ENCODE measurements around the gene ST7L.

The ST7L gene

GRCh38 chr1:112544751-112545150 lies 74.2 kb downstream of the ST7L start:
- DNase-seq (ENCODE audit: low spot score), result no peak

- DNase-seq (ENCODE audit: low spot score), result peak; percentile 80
Measured at GRCh38 chr1:112544011-112544688, 74.8 kb downstream of the ST7L start.

GRCh38 chr1:112542206-112542973 lies 76.6 kb downstream of the ST7L start:
- no peak for DNase-seq (ENCODE audit: low spot score)

GRCh38 chr1:112541299-112541698 lies 77.6 kb downstream of the ST7L start:
- DNase-seq (ENCODE audit: low spot score), result no peak

GRCh38 chr1:112540226-112540794 lies 78.6 kb downstream of the ST7L start:
- no peak for DNase-seq (ENCODE audit: low spot score)

GRCh38 chr1:112538883-112539282 lies 80.1 kb downstream of the ST7L start:
- DNase-seq (ENCODE audit: low spot score), result no peak

- DNase-seq (ENCODE audit: low spot score), result no peak
Measured at GRCh38 chr1:112537456-112537855, 81.5 kb downstream of the ST7L start.

GRCh38 chr1:112536561-112536960 lies 82.4 kb downstream of the ST7L start:
- DNase-seq (ENCODE audit: low spot score), result peak; percentile 26

- DNase-seq (ENCODE audit: low spot score), result no peak
Measured at GRCh38 chr1:112533029-112533428, 85.9 kb downstream of the ST7L start.

GRCh38 chr1:112532064-112532463 lies 86.9 kb downstream of the ST7L start:
- no peak for DNase-seq (ENCODE audit: low spot score)

- DNase-seq (ENCODE audit: low spot score), result no peak
Measured at GRCh38 chr1:112530832-112531231, 88.1 kb downstream of the ST7L start.

- DNase-seq (ENCODE audit: low spot score), result no peak
Measured at GRCh38 chr1:112529301-112529700, 89.6 kb downstream of the ST7L start.

GRCh38 chr1:112528076-112528475 lies 90.9 kb downstream of the ST7L start:
- DNase-seq (ENCODE audit: low spot score), result no peak

- DNase-seq (ENCODE audit: low spot score), result no peak
Measured at GRCh38 chr1:112527266-112528010, 91.5 kb downstream of the ST7L start.

- no peak for DNase-seq (ENCODE audit: low spot score)
Measured at GRCh38 chr1:112524986-112525385, 94.0 kb downstream of the ST7L start.

GRCh38 chr1:112524251-112524650 lies 94.7 kb downstream of the ST7L start:
- DNase-seq (ENCODE audit: low spot score), result peak; percentile 37

GRCh38 chr1:112522621-112523020 lies 96.3 kb downstream of the ST7L start:
- DNase-seq (ENCODE audit: low spot score), result peak; percentile 91

GRCh38 chr1:112520166-112520565 lies 98.8 kb downstream of the ST7L start:
- no peak for DNase-seq (ENCODE audit: low spot score)

- DNase-seq (ENCODE audit: low spot score), result no peak
Measured at GRCh38 chr1:112518186-112518585, 100.8 kb downstream of the ST7L start.

GRCh38 chr1:112517646-112518045 lies 101.3 kb downstream of the ST7L start:
- no peak for DNase-seq (ENCODE audit: low spot score)

- DNase-seq (ENCODE audit: low spot score), result no peak
Measured at GRCh38 chr1:112517231-112517630, 101.7 kb downstream of the ST7L start.

- DNase-seq (ENCODE audit: low spot score), result no peak
Measured at GRCh38 chr1:112516141-112516540, 102.8 kb downstream of the ST7L start.

All from AG08395 (cell line).